ENCODE measurements around the gene SYTL3.
A peak's percentile ranks its signal among the peaks of the same experiment; 100 is the strongest.
"Not testable (repeated sequence)": the region's sequence is repeated elsewhere in the genome, so short reads cannot be mapped to it uniquely, and the experiment has no call there.

Gene SYTL3

DNA sequence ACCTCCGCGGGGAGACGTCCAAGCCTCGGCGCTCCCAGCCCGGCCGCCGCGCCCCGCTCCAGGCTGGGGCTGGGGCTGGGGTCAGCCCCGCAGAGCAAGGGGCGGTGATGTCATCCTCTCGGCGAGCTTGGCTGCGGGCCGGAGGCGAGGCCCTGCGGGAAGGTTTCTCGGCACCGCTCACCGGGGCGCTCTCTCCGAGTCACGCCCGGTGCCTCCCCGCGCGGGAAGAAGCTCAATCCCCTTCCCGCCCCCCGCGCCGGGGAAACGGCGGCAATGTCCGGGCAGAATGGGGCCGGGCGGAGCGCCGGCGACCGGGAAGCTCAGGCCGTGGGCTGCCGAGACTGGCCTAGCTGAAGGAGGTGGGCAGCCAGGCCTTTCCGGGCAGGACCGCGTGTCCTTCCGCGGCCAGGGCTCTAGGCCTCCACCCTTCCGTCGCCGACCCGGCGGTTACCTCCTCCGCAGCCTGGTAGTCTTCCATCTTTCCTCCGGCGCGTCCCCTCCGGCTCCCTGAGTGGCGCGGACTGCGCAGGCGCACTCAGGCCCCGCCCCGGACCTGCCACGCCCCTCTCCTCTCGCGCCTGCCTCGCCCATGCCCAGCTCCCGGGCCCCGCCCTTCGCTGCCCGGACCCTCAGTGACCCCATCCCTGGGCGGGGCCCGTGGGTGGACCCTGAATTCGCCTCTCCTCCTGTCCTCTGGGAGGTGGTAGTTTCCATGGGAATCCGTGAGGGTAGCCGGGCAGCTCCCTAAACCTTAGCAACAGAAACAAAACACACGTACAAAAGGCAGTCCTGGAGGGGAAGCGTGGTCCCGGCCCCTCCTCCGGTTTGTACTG, 5.4 kb upstream of the SYTL3 start, which contains the start of gene DYNLT1:
Gene DYNLT1, minus strand, starts transcription at position 513 of the 833 bp plus-strand sequence. Its CDS starts 35 bp downstream, at position 478.
- Mint-ChIP-seq H3K4me3 (peak within 1 kb of the TSS; percentile 100), H3K36me3 (peaks cover 7% of the 10 kb centered on the region), H3K27me3 (no peaks in the 10 kb centered on the region), H3K4me1 (ENCODE audit: low read depth) (peaks cover 66% of the 10 kb centered on the region), H3K27ac (peak within 1 kb of the TSS; percentile 99), H3K9me3 (ENCODE audit: low read depth) (no peaks in the 10 kb centered on the region)

DNA sequence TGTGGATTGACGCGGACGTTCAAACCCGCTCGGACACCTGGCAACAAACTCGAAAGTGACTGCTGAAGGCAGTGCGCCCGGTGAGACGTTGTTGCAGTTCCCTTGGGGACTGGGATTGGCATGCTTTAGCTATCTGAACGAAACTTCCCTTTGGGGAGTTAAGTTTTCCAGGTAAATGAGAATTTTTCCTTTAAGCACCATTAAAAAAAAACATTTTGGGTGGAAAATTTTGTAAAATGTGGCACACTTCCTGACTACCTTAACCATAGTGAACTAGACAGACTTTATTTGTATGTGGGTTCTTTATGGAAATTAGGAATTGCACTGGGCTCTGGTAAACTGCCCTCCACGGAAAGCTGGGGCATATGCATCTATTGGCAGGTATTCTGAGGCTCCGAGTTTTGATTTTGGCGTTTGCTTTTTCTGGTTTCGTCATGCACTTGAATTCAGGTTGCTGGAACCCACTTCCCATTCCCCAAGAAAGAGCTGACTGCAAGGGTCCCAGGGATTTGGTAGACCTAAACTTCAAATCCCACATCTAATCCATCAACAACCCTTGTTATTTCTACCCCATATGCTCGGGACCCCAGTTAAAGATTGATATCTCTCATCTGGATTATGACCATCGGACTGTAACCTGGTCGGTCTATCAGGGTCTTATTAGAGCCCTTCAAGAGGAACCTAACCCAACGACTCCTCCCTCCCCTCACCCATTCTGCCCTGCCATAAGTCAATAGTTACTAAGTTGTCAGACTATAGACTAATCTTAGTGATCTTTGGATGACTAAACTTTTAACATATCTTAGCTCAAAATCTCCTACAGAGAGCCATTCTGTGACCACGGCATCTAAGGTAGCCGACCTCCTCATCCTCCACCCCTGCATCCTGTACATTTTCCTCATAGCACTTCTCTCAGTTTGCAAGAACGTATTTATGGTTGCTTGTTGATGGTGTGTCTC, 4.5 kb upstream of the SYTL3 start:
- peak overlapping the region; percentile 89 for H3K4me3 Mint-ChIP-seq
- peak overlapping the region; percentile 89 for H3K27ac Mint-ChIP-seq
- no peaks in the 10 kb centered on the region for H3K9me3 Mint-ChIP-seq (ENCODE audit: low read depth)

DNA sequence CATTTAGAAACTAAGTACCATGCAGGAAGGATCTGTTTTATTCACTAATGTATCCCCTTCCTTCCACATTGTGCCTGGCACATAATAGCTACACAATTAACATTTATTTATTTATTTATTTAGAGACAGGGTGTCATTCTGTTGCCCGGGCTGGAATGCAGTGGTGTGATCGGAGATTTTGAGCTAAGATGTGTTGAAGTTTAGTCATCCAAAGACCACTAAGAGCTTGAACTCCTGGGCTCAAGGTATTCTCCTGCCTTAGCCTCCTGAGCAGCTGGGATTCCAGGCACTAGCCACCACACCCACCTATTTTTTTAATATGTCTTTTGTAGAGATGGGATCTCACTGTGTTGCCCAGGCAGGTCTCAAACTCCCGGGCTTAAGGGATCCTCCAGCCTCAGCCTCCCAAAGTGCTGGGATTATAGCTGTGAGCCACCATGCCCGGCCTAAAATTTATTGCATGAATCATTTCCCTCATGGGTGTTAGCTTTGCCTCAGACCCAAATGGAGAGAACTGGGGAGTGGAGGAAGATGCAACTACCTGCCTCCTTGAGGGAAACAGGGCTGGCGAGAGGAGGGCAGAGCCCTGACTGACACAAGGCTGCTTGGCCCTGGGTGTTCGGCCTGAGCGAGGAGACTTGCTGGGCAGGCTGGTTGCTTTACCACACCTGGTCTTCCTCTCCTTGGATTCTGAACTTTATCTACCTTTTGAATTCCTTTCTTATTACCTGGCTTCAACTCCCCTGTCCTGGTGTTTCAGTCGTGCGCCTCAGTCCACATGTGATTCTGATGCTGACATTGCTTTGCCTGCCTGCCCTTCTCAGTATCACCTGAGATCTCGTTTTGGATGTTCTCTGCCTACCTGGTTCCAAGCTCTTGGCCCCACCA, 3.6 kb upstream of the SYTL3 start:
- no peaks in the 10 kb centered on the region for H3K9me3 Mint-ChIP-seq (ENCODE audit: low read depth)
- H3K4me3 Mint-ChIP-seq, result peak overlapping the region; percentile 89
- H3K27ac Mint-ChIP-seq, result peak overlapping the region; percentile 67
- H3K4me1 Mint-ChIP-seq (ENCODE audit: low read depth), result peaks cover 65% of the 10 kb centered on the region
- H3K27me3 Mint-ChIP-seq, result no peaks in the 10 kb centered on the region
- peaks cover 3% of the 10 kb centered on the region for H3K36me3 Mint-ChIP-seq

More for the DNA sequence above, 4.5 kb upstream of the SYTL3 start:
- Mint-ChIP-seq H3K36me3 (peaks cover 5% of the 10 kb centered on the region), H3K27me3 (no peaks in the 10 kb centered on the region), H3K4me1 (ENCODE audit: low read depth) (peaks cover 68% of the 10 kb centered on the region)

DNA sequence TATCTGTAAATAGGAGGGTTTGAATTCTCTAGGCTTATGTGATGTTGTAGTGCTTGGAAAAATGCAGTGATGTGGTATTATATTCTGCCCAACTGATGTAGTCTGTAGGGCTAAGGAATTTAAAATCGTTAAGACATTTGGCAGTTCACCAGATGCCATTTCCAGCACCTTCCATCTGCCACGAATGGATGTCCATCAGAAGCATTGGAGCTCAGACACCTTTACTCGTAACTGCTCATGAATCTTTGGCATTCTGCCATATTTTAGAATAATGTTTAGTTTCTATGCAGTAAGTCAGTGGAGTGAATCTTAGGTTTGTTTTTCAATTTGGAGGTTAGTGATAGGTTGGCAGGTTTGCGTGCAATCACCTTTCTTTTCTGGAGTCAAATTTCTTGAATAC, 2.4 kb upstream of the SYTL3 start:
- Mint-ChIP-seq H3K4me1 (ENCODE audit: low read depth) (peaks cover 56% of the 10 kb centered on the region), H3K27ac (peak overlapping the region; percentile 66), H3K4me3 (no peak overlapping the region), H3K9me3 (ENCODE audit: low read depth) (no peaks in the 10 kb centered on the region), H3K36me3 (no peaks in the 10 kb centered on the region), H3K27me3 (no peaks in the 10 kb centered on the region)

DNA sequence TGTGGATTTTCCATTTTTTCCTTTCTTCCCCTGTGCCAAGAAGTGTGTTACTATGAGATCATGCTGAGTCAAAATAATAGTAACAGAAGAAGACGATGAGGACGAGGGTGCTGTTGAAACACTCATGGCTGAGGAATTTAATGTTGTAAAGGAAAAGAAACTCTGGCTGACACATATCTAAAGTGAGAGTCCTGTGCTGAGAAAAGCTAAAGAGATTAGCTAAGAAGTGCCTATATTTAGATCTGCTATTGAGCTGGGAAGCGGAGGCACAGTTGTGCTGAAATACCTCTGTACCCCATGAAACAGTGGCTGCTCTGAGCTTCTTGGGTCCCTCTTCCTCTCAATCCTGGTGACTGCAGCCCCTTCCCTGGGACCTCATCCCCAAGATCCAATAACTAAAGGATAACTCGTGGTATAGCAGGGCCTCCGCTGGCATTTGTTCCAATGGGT, 1.1 kb upstream of the SYTL3 start:
- Mint-ChIP-seq H3K27ac (peak overlapping the region; percentile 97), H3K4me3 (peak overlapping the region; percentile 85), H3K4me1 (ENCODE audit: low read depth) (peaks cover 60% of the 10 kb centered on the region), H3K9me3 (ENCODE audit: low read depth) (no peaks in the 10 kb centered on the region), H3K36me3 (peaks cover 2% of the 10 kb centered on the region), H3K27me3 (no peaks in the 10 kb centered on the region)

DNA sequence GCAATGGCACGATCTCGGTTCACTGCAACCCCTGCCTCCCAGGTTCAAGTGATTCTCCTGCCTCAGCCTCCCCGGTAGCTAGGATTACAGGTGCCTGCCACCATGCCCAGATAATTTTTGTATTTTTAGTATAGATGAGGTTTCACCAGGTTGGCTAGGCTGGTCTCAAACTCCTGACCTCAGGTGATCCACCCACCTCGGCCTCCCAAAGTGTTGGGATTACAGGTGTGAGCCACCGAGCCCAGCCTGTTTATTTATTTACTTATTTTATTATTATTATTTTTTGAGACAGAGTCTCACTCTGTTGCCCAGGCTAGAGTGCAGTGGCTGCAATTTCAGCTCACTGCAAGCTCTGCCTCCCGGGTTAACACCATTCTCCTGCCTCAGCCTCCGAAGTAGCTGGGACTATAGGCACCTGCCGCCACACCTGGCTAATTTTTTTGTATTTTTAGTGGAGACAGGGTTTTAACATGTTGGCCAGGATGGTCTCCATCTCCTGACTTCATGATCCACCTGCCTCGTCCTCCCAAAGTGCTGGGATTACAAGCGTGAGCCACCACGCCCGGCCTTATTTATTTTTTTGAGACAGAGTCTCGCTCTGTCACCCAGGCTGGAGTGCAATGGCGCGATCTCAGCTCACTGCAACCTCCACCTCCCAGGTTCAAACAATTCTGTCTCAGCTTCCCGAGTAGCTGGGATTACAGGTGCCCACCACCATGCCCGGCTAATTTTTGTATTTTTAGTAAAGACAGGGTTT, 2.3 kb downstream of the SYTL3 start:
- Mint-ChIP-seq H3K27ac (peak overlapping the region; percentile 100), H3K4me3 (peak overlapping the region; percentile 89), H3K36me3 (peaks cover 21% of the 10 kb centered on the region), H3K4me1 (ENCODE audit: low read depth) (peaks cover 75% of the 10 kb centered on the region)
- H3K27me3 Mint-ChIP-seq; H3K9me3 Mint-ChIP-seq (ENCODE audit: low read depth): not testable (repeated sequence)

DNA sequence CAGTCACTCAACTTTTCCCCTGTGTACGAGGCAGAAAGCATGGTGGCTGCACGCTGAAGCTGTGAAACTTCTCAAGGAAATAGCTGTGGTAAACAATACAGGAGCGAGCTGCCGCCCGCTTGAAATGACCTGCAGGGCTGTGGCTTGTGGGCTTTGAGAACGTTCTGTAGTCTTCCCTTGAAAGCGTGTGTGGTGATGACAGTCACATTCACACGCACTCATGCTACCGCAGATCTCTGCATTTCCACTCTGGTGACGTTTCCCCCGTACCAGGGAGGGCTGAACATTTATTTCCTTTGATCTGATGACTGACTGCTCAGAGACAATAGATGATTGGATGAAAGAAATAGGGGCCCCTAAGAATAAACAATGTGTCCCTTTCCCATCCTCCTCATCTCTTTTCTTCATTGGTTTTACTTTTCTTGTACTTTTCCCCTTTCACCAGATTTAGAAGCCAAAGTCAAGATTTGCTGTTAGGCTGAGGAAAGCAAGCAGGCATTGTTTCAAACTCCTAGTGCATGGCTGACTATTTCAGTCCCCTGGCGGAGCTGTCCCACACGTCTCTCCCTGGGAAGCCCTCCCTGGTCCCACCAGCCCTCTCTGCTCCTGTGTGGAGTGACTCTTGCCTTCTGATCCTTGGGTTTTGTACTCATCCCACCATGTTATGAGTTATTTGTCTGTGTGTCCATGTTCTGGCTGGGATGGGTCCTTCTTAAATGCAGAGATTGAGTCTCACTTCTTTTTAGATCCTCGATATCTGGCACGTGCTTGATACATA, 3.9 kb downstream of the SYTL3 start:
- H3K4me1 Mint-ChIP-seq (ENCODE audit: low read depth), result peaks cover 68% of the 10 kb centered on the region
- no peaks in the 10 kb centered on the region for H3K9me3 Mint-ChIP-seq (ENCODE audit: low read depth)
- peak overlapping the region; percentile 100 for H3K27ac Mint-ChIP-seq
- no peaks in the 10 kb centered on the region for H3K27me3 Mint-ChIP-seq
- peak overlapping the region; percentile 89 for H3K4me3 Mint-ChIP-seq
- H3K36me3 Mint-ChIP-seq, result peaks cover 21% of the 10 kb centered on the region

DNA sequence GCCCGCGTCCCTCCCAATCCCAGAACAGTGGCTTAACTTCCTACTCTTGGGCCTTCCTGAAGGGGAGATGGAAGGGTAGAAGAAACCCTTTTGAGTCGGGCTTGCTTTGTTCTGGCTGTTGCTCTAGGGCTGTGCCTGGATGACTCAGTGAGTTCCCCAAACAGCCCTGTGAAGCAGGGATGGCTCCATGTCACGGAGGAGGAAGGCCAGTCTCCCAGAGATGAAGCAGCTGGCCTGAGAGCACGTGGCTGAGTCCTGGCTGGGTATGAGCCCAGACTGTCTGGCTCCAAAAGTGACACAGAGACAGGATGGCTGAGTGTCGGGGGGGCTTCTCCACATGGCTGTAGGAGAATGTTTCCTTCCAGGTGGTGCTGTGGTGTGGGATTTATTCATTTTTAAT, 4.6 kb downstream of the SYTL3 start:
- peaks cover 24% of the 10 kb centered on the region for H3K36me3 Mint-ChIP-seq
- H3K4me1 Mint-ChIP-seq (ENCODE audit: low read depth), result peaks cover 65% of the 10 kb centered on the region
- H3K4me3 Mint-ChIP-seq, result peak overlapping the region; percentile 89
- H3K9me3 Mint-ChIP-seq (ENCODE audit: low read depth), result no peaks in the 10 kb centered on the region
- H3K27me3 Mint-ChIP-seq, result no peaks in the 10 kb centered on the region
- H3K27ac Mint-ChIP-seq, result peak overlapping the region; percentile 100

DNA sequence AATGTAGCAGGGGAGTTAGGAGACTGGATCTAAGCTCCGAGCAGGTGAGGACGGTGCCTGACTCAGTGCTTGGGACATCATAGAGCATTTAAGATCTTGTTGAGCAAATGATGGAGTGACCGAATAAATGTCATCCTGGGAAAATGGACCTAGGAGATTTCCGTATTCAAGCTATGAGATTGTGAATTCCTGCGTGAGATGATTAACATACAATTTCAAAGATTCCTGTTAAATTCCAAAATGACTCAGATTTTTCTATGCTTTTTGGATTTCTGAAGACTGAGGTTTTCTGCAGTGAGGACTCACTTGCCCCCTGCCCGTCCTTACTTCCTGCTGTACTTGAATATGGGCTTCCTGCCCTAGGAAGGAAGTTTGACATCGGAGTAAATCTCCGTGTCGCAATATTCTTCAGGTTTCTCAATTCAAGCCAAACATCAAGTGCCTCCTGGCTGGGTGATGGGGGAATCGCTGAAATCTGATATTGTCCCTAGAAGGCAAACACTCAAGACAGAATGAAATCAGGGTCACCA, 5.2 kb downstream of the SYTL3 start:
- Mint-ChIP-seq H3K27me3 (no peaks in the 10 kb centered on the region), H3K4me3 (peak overlapping the region; percentile 89), H3K4me1 (ENCODE audit: low read depth) (peaks cover 64% of the 10 kb centered on the region), H3K9me3 (ENCODE audit: low read depth) (no peaks in the 10 kb centered on the region), H3K27ac (peak overlapping the region; percentile 100), H3K36me3 (peaks cover 24% of the 10 kb centered on the region)

DNA sequence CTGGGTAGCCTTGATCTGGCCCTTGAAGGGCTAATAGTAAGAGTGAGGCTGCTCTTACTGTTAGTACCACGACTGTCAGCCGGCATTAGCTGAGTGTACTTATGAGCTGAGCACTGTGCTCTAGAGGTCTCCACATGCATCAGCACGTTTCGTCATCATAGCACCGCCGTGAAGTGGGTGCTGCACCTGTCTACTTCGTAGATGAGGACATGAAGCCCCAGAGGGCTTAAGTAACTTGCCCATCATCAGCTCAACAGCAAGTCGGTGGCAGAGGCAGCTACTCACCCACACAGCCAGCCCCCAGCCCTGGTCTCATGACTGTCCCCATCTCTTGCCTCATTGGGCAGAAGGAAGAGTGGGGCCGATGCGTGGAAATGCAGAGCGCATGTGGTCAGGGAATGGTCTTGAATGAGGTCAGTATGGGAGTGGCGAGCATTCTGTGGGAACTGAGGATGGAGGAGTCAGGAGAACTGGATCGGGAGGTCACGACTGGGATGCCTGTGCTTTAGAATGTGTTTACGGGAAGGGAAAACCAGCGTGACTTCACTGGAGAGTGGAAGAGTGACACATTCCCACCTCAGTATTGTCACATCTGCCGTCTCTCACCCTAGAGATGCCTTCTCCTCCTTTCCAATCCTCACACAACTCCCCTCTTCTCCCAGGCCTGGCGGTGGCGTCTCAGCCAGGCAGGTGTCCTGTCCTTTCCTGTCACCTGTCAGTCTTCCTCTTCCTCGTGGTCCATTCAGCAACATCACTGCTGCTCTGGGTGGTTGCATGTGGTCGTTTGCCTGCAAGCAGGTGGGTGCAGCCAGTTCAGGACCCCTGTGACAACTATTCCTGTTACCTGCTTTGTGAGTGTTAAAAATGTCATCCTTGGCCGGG, 6.0 kb downstream of the SYTL3 start:
- peak overlapping the region; percentile 89 for H3K4me3 Mint-ChIP-seq
- peaks cover 24% of the 10 kb centered on the region for H3K36me3 Mint-ChIP-seq
- no peaks in the 10 kb centered on the region for H3K9me3 Mint-ChIP-seq (ENCODE audit: low read depth)
- no peaks in the 10 kb centered on the region for H3K27me3 Mint-ChIP-seq
- peak overlapping the region; percentile 100 for H3K27ac Mint-ChIP-seq
- H3K4me1 Mint-ChIP-seq (ENCODE audit: low read depth), result peaks cover 64% of the 10 kb centered on the region

DNA sequence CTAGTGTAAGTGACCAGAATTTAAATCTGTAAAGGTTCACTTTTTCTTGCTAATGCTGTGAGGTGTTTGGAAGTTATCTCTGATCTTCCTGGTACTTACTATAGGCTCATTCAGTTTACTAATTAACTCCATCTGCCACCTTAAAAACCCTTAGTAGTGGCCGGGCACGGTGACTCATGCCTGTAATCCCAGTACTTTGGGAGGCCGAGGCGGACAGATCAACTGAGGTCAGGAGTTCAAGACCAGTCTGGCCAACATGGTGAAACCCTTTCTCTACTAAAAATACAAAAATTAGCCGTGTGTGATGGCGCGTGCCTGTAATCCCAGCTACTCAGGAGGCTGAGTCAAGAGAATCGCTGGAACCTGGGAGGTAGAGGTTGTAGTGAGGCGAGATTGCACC, 7.1 kb downstream of the SYTL3 start:
- peaks cover 24% of the 10 kb centered on the region for H3K36me3 Mint-ChIP-seq
- peak overlapping the region; percentile 28 for H3K27ac Mint-ChIP-seq
- H3K9me3 Mint-ChIP-seq (ENCODE audit: low read depth); H3K27me3 Mint-ChIP-seq; H3K4me3 Mint-ChIP-seq: not testable (repeated sequence)
- H3K4me1 Mint-ChIP-seq (ENCODE audit: low read depth), result peaks cover 63% of the 10 kb centered on the region

DNA sequence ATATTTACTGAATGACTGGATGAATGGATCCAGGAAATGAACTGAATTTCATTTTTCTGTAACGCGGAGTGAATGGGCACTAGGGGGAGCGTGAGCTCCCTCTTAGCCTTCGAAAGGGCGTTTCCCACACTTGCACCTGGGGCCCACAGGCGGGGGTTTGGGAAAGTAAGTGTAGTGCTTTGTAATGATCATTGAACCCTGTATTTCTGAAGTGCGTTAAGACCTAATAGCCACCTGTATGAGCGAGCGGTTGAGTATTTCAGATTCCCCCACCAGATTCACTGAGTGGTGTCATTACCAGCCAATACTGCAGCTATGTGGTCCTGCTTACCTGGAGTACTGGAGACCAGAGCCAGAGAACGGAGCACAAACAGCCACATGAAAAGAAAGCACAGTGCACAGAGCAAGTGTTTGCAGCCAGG, 10.5 kb downstream of the SYTL3 start:
- Mint-ChIP-seq H3K27ac (peak overlapping the region; percentile 22), H3K4me3 (no peak overlapping the region), H3K27me3 (no peaks in the 10 kb centered on the region), H3K4me1 (ENCODE audit: low read depth) (peaks cover 57% of the 10 kb centered on the region), H3K9me3 (ENCODE audit: low read depth) (no peaks in the 10 kb centered on the region), H3K36me3 (peaks cover 16% of the 10 kb centered on the region)

Data from activated naive CD8-positive, alpha-beta T cell (primary cell).